MM.1S (cell line): ENCODE data around the gene ANKRD34B.

Experiments
- CTCF ChIP-seq: fragments of 300-600 bp; sonication (generic); IDR thresholded peaks from 2 replicates; pipeline ENCODE4 v1.5.1; 2016; ENCODE audit warnings: antibody characterized with exemption, low read length, mixed read lengths
- EZH2phosphoT487 ChIP-seq: fragments of 300-600 bp; sonication (generic); IDR thresholded peaks from 2 replicates; pipeline ENCODE4 v1.6.1; 2018; ENCODE audit warnings: antibody characterized with exemption, low read length

DNA sequence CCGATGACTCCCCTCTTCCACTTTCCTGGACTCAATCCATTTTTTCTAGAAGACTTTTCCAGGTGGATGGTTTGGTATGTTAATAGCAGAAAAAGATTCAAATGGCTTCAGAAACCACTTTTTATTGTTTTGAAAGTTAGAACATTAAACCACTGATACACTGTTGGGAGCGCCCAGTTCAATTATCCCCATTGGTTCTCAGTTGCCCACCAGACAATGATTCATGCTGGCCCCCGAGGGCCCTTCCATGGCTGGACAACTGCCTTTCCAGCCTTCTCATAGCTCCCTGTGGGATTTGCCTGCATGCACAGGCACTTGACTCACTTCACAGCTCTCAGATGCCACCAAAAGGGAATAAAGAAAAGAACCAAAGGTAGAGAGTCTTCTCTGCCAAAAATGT, 21.3 kb upstream of the ANKRD34B start:
- no peak for TF ChIP-seq EZH2phosphoT487
- TF ChIP-seq CTCF, result no peak
